OCI-LY7 (cell line): ENCODE results near the gene FLACC1.

Experiments
- EZH2phosphoT487 ChIP-seq: fragments of 200-600 bp; sonication (generic); IDR thresholded peaks from 2 replicates; pipeline ENCODE4 v1.6.1; 2018; ENCODE audit warnings: low read depth, borderline replicate concordance, mild to moderate bottlenecking, mixed run types, antibody characterized with exemption, low read length, moderate library complexity, mixed read lengths
- TF ChIP-seq, protein P1 (sequence below): fragments of 200-600 bp; sonication (generic); conservative IDR thresholded peaks from 2 replicates; pipeline ENCODE4 v1.5.1; 2014; ENCODE audit warnings: mild to moderate bottlenecking, antibody characterized with exemption, low read length, moderate library complexity, mixed read lengths

DNA sequence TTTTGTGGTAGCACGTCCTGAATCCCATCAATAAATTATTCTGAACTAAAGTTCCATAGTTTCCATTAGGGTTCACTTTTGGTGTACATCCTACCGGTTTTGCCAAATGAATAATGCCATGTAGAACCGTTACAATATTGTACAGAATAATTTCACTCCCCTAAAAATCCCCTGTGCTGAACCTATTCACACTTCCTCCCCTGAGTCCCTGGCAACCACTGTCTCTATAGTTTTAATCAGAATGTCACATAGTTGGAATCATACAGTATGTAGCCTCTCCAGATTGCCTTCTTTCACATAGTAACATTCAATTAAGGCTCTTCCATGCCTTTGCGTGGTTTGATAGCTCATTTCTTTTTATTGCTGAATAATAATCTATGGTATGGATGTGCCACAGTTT lies 106.4 kb downstream of the FLACC1 start:
- TF ChIP-seq, protein P1, sequence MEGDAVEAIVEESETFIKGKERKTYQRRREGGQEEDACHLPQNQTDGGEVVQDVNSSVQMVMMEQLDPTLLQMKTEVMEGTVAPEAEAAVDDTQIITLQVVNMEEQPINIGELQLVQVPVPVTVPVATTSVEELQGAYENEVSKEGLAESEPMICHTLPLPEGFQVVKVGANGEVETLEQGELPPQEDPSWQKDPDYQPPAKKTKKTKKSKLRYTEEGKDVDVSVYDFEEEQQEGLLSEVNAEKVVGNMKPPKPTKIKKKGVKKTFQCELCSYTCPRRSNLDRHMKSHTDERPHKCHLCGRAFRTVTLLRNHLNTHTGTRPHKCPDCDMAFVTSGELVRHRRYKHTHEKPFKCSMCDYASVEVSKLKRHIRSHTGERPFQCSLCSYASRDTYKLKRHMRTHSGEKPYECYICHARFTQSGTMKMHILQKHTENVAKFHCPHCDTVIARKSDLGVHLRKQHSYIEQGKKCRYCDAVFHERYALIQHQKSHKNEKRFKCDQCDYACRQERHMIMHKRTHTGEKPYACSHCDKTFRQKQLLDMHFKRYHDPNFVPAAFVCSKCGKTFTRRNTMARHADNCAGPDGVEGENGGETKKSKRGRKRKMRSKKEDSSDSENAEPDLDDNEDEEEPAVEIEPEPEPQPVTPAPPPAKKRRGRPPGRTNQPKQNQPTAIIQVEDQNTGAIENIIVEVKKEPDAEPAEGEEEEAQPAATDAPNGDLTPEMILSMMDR, result no peak
- TF ChIP-seq EZH2phosphoT487, result no peak
